NT2/D1 (cell line): ENCODE results near the gene PAPPA.

Experiments
- SUZ12 ChIP-seq: IDR thresholded peaks from 2 replicates; pipeline ENCODE4 v1.6.1; 2011; ENCODE audit not compliant: insufficient read length, insufficient read depth; ENCODE audit errors: extremely low read depth
- YY1 ChIP-seq: IDR thresholded peaks from 2 replicates; pipeline ENCODE4 v1.6.1; 2011; ENCODE audit not compliant: insufficient read length, insufficient read depth
- ZNF274 ChIP-seq: IDR thresholded peaks from 2 replicates; pipeline ENCODE4 v1.6.1; 2011; ENCODE audit warnings: mild to moderate bottlenecking, low read depth, low read length

DNA sequence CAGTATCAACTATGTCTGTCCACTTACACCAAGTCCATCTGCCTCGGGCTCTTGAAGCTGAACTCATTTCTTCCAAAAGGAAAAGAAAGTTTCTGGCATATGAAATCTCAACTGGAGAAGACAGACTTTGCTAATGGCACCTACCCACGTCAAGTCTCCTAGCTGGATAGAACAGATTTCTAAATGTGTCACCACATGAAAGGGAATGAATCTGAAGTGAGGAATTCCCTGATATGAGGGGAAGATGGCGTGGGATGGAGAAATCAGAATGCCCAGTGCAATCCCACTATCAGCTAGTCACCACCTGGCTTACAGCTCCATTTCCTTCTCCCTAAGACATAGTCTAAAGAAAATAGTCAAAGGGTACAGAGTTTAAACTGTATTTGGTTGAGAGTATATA lies 144.7 kb downstream of the PAPPA start:
- TF ChIP-seq YY1: no peak
- TF ChIP-seq SUZ12: no peak
- TF ChIP-seq ZNF274: no peak
